CD14-positive monocyte (primary cell): ENCODE results near the gene NEUROD4. TPM values are rescaled to one million over a fixed set of nuclear protein-coding genes. Genes with fewer than 3 reads are reported as not detected.

Experiments used
- DNase-seq, 3 donors: peaks; one replicate each; pipeline ENCODE4 v3.0.0-alpha.2; 2011 to 2022
- H2AFZ ChIP-seq: 2 replicates; pipeline ENCODE4 v1.6.0; 2012; ENCODE audit warnings: mild to moderate bottlenecking, low read depth, low read length, inconsistent platforms; ENCODE audit not compliant: insufficient read depth, poor library complexity, severe bottlenecking
- H3K27ac ChIP-seq, 2 donors: 1 replicate in 1 of 2; 2 replicates in 1 of 2; pipeline ENCODE4 v1.5.1; 2012 to 2013; ENCODE audit warnings: low read length in 2 of 2, control low read depth in 1 of 2, inconsistent platforms in 1 of 2, low read depth in 1 of 2, mild to moderate bottlenecking in 1 of 2
- H3K27me3 ChIP-seq, 2 donors: one replicate each; pipeline versions ENCODE4 v1.6.0 to v1.6.1; 2011 to 2013; ENCODE audit warnings: low read length in 2 of 2; ENCODE audit not compliant: control insufficient read depth in 2 of 2, insufficient read depth in 2 of 2
- H3K36me3 ChIP-seq, 2 donors: replicated peaks in 1 of 2; 1 replicate in 1 of 2; 2 replicates in 1 of 2; pipeline versions ENCODE4 v1.5.1 to v1.6.1; 2012 to 2013; ENCODE audit warnings: low read length in 2 of 2, control low read depth in 1 of 2, inconsistent platforms in 1 of 2, mild to moderate bottlenecking in 1 of 2; ENCODE audit not compliant: insufficient read depth in 2 of 2, control insufficient read depth in 1 of 2
- H3K4me1 ChIP-seq, 2 donors: 1 replicate in 1 of 2; 2 replicates in 1 of 2; pipeline versions ENCODE4 v1.5.1 to v1.6.1; 2012 to 2013; ENCODE audit warnings: low read length in 2 of 2, control low read depth in 1 of 2, inconsistent platforms in 1 of 2, mild to moderate bottlenecking in 1 of 2, moderate library complexity in 1 of 2; ENCODE audit not compliant: insufficient read depth in 2 of 2, control insufficient read depth in 1 of 2
- H3K4me2 ChIP-seq: replicated peaks from 2 replicates; pipeline ENCODE3; 2012; ENCODE audit warnings: low read length, moderate library complexity, mild to moderate bottlenecking; ENCODE audit not compliant: poor library complexity, severe bottlenecking; ENCODE audit errors: extremely low read depth
- H3K4me3 ChIP-seq, 3 experiments: fragments of 200-600 bp in 1 of 3; sonication (generic) in 1 of 3; replicated peaks in 1 of 3; 1 replicate in 2 of 3; 2 replicates in 1 of 3; pipeline ENCODE4 v1.5.1; 2011 to 2013; ENCODE audit warnings: low read length in 3 of 3, mild to moderate bottlenecking in 3 of 3, control low read depth in 2 of 3, low read depth in 2 of 3, inconsistent platforms in 1 of 3, moderate library complexity in 1 of 3
- H3K79me2 ChIP-seq: 2 replicates; pipeline ENCODE4 v1.6.0; 2012; ENCODE audit warnings: mild to moderate bottlenecking, control low read depth, inconsistent platforms, low read length, moderate library complexity; ENCODE audit not compliant: insufficient read depth
- H3K9ac ChIP-seq: 2 replicates; pipeline ENCODE4 v1.6.0; 2017; ENCODE audit warnings: low read length, mild to moderate bottlenecking; ENCODE audit not compliant: insufficient read depth, poor library complexity, severe bottlenecking
- H3K9me3 ChIP-seq, 2 donors: replicated peaks in 1 of 2; 1 replicate in 1 of 2; 2 replicates in 1 of 2; pipeline versions ENCODE4 v1.5.1 to v1.6.1; 2012 to 2013; ENCODE audit warnings: low read length in 2 of 2, control low read depth in 1 of 2; ENCODE audit not compliant: control insufficient read depth in 1 of 2, insufficient read depth in 1 of 2
- H4K20me1 ChIP-seq: 2 replicates; pipeline ENCODE4 v1.6.0; 2012; ENCODE audit warnings: mild to moderate bottlenecking, low read length, control low read depth, moderate library complexity; ENCODE audit not compliant: insufficient read depth
- H3K27ac Mint-ChIP-seq, 7 donors: one replicate each; pipeline ENCODE4 v1.8.0; 2020; ENCODE audit warnings: mild to moderate bottlenecking in 7 of 7, mixed read lengths in 7 of 7, moderate library complexity in 6 of 7, inconsistent platforms in 2 of 7
- H3K27me3 Mint-ChIP-seq, 3 donors: one replicate each; pipeline ENCODE4 v1.8.0; 2021 to 2022; ENCODE audit warnings: low read depth in 3 of 3, mild to moderate bottlenecking in 3 of 3, mixed read lengths in 3 of 3, moderate library complexity in 3 of 3, inconsistent platforms in 1 of 3
- H3K36me3 Mint-ChIP-seq, 2 donors: one replicate each; pipeline ENCODE4 v1.8.0; 2020; ENCODE audit warnings: mixed read lengths in 2 of 2, inconsistent platforms in 1 of 2, mild to moderate bottlenecking in 1 of 2
- H3K4me1 Mint-ChIP-seq: one replicate; pipeline ENCODE4 v1.8.0; 2020; ENCODE audit warnings: mild to moderate bottlenecking, mixed read lengths
- H3K4me3 Mint-ChIP-seq, 2 donors: one replicate each; pipeline ENCODE4 v1.8.0; 2020; ENCODE audit warnings: mild to moderate bottlenecking in 2 of 2, mixed read lengths in 2 of 2, moderate library complexity in 1 of 2
- H3K9me3 Mint-ChIP-seq, 7 donors: one replicate each; pipeline ENCODE4 v1.8.0; 2020 to 2022; ENCODE audit warnings: mixed read lengths in 7 of 7, mild to moderate bottlenecking in 6 of 7, moderate library complexity in 6 of 7, inconsistent platforms in 2 of 7
- CTCF ChIP-seq: fragments of 200-600 bp; IDR thresholded peaks from one replicate; pipeline ENCODE4 v1.8.0; 2022; ENCODE audit warnings: antibody characterized with exemption, mild to moderate bottlenecking
- WGBS: methylation state at CpG from one replicate; pipeline ENCODE4 v1.1.5; 2013; ENCODE audit warnings: missing lambda C conversion rate; ENCODE audit not compliant: insufficient coverage; 5-methylcytosine and 5-hydroxymethylcytosine counted together
- intact Hi-C, 2 donors: fragments of 100-400 bp; cut with micrococcal nuclease; formaldehyde crosslinking; loops; one replicate each; pipeline versions ENCODE4 v1.15.0 to v1.15.1; 2023
- polyA plus RNA-seq, 3 donors: library from polyadenylated mRNA; depleted of rRNA in 1 of 3; unstranded in 2 of 3; stranded (reverse) in 1 of 3; fragments of 300-500 nt in 2 of 3; fragments of >200 nt in 1 of 3; fragmentation: Illumina TruSeq in 2 of 3; gene quantifications; 1 replicate in 2 of 3; 2 replicates in 1 of 3; pipeline ENCODE4 v1.2.3, GENCODE V29; 2012 to 2021

The NEUROD4 gene
- polyA plus RNA-seq, 3 donors: not detected

GRCh38 chr12:55068416-55069010 is 48.7 kb downstream of the NEUROD4 start:
- no peaks in the 10 kb centered on the region for H3K36me3 Mint-ChIP-seq
- no peak overlapping the region for H2AFZ ChIP-seq
- peak; percentile 94 for TF ChIP-seq CTCF
- H3K4me3 Mint-ChIP-seq: no peak overlapping the region
- intact Hi-C loops: loop anchor here in 1 of 2 donors (10.0 kb wide), 1 partner anchor 234 kb away; no protein-coding TSS in a partner anchor
- no peaks in the 10 kb centered on the region for H3K79me2 ChIP-seq
- H3K27me3 ChIP-seq: no peaks in the 10 kb centered on the region
- no peak overlapping the region for H3K4me3 ChIP-seq
- DNase-seq: peak; percentile 53 to 69 (median 69)
- H3K27ac Mint-ChIP-seq: peak overlapping the region in 1 of 7 donors; percentile 67
- 43% methylated on average over 3 of the region's 8 CpGs for WGBS
- H3K27me3 Mint-ChIP-seq: peaks cover 0 to 4% (median 0%) of the 10 kb centered on the region in 3 donors
- no peaks in the 10 kb centered on the region for H3K9me3 ChIP-seq
- H3K9ac ChIP-seq: no peak overlapping the region
- H3K4me2 ChIP-seq: no peak overlapping the region
- peaks cover 1% of the 10 kb centered on the region for H3K4me1 Mint-ChIP-seq
- no peaks in the 10 kb centered on the region for H3K4me1 ChIP-seq
- H4K20me1 ChIP-seq: no peaks in the 10 kb centered on the region
- no peaks in the 10 kb centered on the region for H3K9me3 Mint-ChIP-seq
- H3K27ac ChIP-seq: no peak overlapping the region
- H3K36me3 ChIP-seq: no peaks in the 10 kb centered on the region

- H3K27me3 Mint-ChIP-seq: peaks cover 0 to 4% (median 0%) of the 10 kb centered on the region in 3 donors
- H3K9me3 Mint-ChIP-seq: no peaks in the 10 kb centered on the region
- TF ChIP-seq CTCF: peak; percentile 74
- Histone ChIP-seq H3K79me2 (no peaks in the 10 kb centered on the region), H4K20me1 (no peaks in the 10 kb centered on the region), H3K27me3 (peaks cover 0 to 2% of the 10 kb centered on the region in 2 donors), H3K4me2 (no peak overlapping the region), H3K36me3 (no peaks in the 10 kb centered on the region), H2AFZ (no peak overlapping the region), H3K4me3 (no peak overlapping the region), H3K27ac (no peak overlapping the region), H3K9me3 (no peaks in the 10 kb centered on the region), H3K9ac (no peak overlapping the region), H3K4me1 (no peaks in the 10 kb centered on the region)
- peaks cover 1% of the 10 kb centered on the region for H3K4me1 Mint-ChIP-seq
- 0% methylated on average over 2 of the region's 3 CpGs for WGBS
- no peaks in the 10 kb centered on the region for H3K36me3 Mint-ChIP-seq
- H3K4me3 Mint-ChIP-seq: no peak overlapping the region
- intact Hi-C loops: loop anchor here (1.0 to 10.0 kb wide), 5 partner anchors 78 to 347 kb away; partner anchors contain the start of gene MUCL1 (in 1 of the 2)
- no peak overlapping the region for H3K27ac Mint-ChIP-seq
- DNase-seq: peak; percentile 52 to 61 (median 58)
Observed at GRCh38 chr12:55072083-55072482, 52.3 kb downstream of the NEUROD4 start.
